ENCODE measurements around the gene TCF4. TPM values are rescaled to one million over a fixed set of nuclear protein-coding genes. Genes with fewer than 3 reads are reported as not detected.

The TCF4 gene
- total and polyA plus RNA-seq, 5 donors, result 17.3 to 73.6 (median 58.7) TPM

- no peak for DNase-seq
- Histone ChIP-seq H3K4me1 (ENCODE audit: control insufficient read depth, insufficient read depth, low read length) (peaks cover 3% of the 10 kb centered on the region), H3K27me3 (ENCODE audit: control insufficient read depth, insufficient read depth) (no peaks in the 10 kb centered on the region), H3K4me3 (ENCODE audit: low read length) (no peak overlapping the region), H3K9me3 (ENCODE audit: control insufficient read depth, low read length) (no peaks in the 10 kb centered on the region), H3K27ac (ENCODE audit: low read length) (no peak overlapping the region)
- intact Hi-C loops (cut with DNase I), result loop anchor here in 1 of 4 donors (5.0 kb wide), 1 partner anchor 56 kb away; no protein-coding TSS in a partner anchor
- 42% methylated on average over 4 of the region's 4 CpGs for WGBS
- ATAC-seq, result no peak
Measured at GRCh38 chr18:55421308-55421614, 166.7 kb downstream of the TCF4 start.

- Histone ChIP-seq H3K27ac (ENCODE audit: low read length) (peak overlapping the region; percentile 91), H3K9me3 (ENCODE audit: control insufficient read depth, low read length) (no peaks in the 10 kb centered on the region), H3K4me1 (ENCODE audit: control insufficient read depth, insufficient read depth, low read length) (peaks cover 3% of the 10 kb centered on the region), H3K4me3 (ENCODE audit: low read length) (peak overlapping the region; percentile 48), H3K27me3 (ENCODE audit: control insufficient read depth, insufficient read depth) (no peaks in the 10 kb centered on the region)
- DNase-seq, result no peak
- no peak for ATAC-seq
- WGBS, result 36% methylated on average over 6 of the region's 6 CpGs
- intact Hi-C loops (cut with DNase I), result loop anchor here in 1 of 4 donors (5.0 kb wide), 1 partner anchor 57 kb away; no protein-coding TSS in a partner anchor
Measured at GRCh38 chr18:55420665-55421307, 167.2 kb downstream of the TCF4 start.

DNA sequence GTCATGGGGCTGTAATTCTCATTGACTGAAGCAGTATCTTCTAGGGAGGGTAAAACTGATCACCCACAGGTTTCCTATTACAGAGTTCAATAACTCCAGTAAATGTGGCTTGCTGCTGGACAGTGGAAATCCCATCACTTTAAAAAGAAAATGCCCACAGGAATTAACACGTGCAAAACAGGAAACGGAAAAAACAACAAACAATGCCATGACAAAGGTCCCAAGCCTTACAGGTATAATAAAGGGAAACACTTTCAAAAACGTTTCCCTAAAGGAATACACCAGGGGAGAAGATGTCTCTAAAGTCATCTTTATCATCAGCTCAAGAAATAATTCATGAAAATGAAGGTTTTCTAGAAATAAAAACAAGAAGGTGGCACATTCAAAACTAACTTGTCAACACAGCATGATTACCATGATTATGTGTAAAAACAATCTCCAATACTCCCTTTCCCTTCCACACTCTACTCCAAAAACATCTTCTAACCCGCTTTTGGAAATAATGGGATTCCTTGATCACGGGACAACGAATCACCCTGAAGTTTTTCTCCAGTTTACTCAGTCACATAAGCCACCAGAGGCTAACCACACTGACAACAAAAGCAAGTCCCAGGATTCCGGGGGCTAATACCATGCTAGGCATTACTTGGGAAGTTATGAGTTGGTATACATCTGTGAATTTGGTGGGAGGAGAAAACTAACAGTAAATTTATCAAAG, 167.9 kb downstream of the TCF4 start:
- H3K27ac ChIP-seq (ENCODE audit: low read length), result peak overlapping the region; percentile 91
- ATAC-seq (no peak), DNase-seq (no peak)
- 33% methylated on average over 7 of the region's 7 CpGs for WGBS
- H3K27me3 ChIP-seq (ENCODE audit: control insufficient read depth, insufficient read depth), result no peaks in the 10 kb centered on the region
- H3K4me3 ChIP-seq (ENCODE audit: low read length), result peak overlapping the region; percentile 48
- H3K4me1 ChIP-seq (ENCODE audit: control insufficient read depth, insufficient read depth, low read length), result peaks cover 3% of the 10 kb centered on the region
- no peaks in the 10 kb centered on the region for H3K9me3 ChIP-seq (ENCODE audit: control insufficient read depth, low read length)
- intact Hi-C loops (cut with DNase I), result loop anchor here (5.0 to 10.0 kb wide), 9 partner anchors 57 to 1157 kb away; partner anchors contain the start of gene TCF4 (in 4 of the 4)

DNA sequence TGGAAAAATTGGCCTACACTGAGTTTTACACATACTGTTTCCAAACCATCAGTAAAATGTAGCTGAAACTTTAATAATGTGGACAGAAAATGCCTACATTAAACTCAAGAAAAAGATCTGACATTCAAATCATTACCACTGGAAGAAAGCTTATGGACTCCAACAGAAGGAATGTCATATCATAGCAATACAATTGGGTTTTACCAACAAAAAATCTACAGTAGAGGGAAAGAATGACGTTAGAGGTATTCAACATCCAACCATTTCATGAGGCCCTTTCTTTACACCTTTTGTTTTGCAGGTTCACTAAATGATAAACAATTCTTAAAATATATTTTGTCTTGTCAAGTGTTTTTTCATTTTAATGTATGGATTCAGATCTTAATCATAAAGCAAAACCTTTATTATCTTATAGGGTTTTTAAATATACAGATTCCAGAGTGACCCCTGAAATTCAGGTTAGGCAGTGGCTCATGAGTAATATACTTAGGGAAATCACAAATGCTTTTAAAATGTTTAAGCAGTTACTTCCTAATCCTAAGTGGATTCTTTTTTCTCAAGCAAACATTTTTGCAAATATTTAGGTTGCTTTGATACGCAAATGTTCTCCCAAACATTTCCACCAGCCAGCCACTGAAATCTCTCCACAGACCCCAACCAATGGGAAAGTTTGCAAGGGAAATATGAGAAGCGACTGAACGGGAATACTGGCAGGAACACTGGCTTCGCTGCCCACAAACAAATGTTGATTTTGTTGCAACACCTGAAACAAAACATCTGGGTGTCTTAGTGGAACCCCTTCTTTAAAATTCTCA, 168.7 kb downstream of the TCF4 start:
- H3K27me3 ChIP-seq (ENCODE audit: control insufficient read depth, insufficient read depth), result no peaks in the 10 kb centered on the region
- H3K27ac ChIP-seq (ENCODE audit: low read length), result peak overlapping the region; percentile 80
- peak overlapping the region; percentile 48 for H3K4me3 ChIP-seq (ENCODE audit: low read length)
- DNase-seq, result no peak
- 52% methylated on average over 5 of the region's 5 CpGs for WGBS
- peaks cover 3% of the 10 kb centered on the region for H3K4me1 ChIP-seq (ENCODE audit: control insufficient read depth, insufficient read depth, low read length)
- intact Hi-C loops (cut with DNase I), result loop anchor here (5.0 to 10.0 kb wide), 8 partner anchors 95 to 1158 kb away; partner anchors contain the start of gene TCF4 (in 4 of the 4)
- ATAC-seq, result no peak
- H3K9me3 ChIP-seq (ENCODE audit: control insufficient read depth, low read length), result no peaks in the 10 kb centered on the region

- Histone ChIP-seq H3K27ac (ENCODE audit: low read length) (no peak overlapping the region), H3K4me1 (ENCODE audit: control insufficient read depth, insufficient read depth, low read length) (peaks cover 3% of the 10 kb centered on the region), H3K9me3 (ENCODE audit: control insufficient read depth, low read length) (no peaks in the 10 kb centered on the region), H3K27me3 (ENCODE audit: control insufficient read depth, insufficient read depth) (no peaks in the 10 kb centered on the region), H3K4me3 (ENCODE audit: low read length) (no peak overlapping the region)
- DNase-seq, result no peak
- no peak for ATAC-seq
- intact Hi-C loops (cut with DNase I), result loop anchor here (5.0 to 10.0 kb wide), 8 partner anchors 96 to 1159 kb away; partner anchors contain the start of gene TCF4 (in 4 of the 4)
Measured at GRCh38 chr18:55418439-55418838, 169.6 kb downstream of the TCF4 start.

GRCh38 chr18:55416791-55417190, 171.2 kb downstream of the TCF4 start:
- Histone ChIP-seq H3K4me3 (ENCODE audit: low read length) (no peak overlapping the region), H3K27me3 (ENCODE audit: control insufficient read depth, insufficient read depth) (no peaks in the 10 kb centered on the region), H3K27ac (ENCODE audit: low read length) (peak overlapping the region; percentile 45), H3K9me3 (ENCODE audit: control insufficient read depth, low read length) (no peaks in the 10 kb centered on the region), H3K4me1 (ENCODE audit: control insufficient read depth, insufficient read depth, low read length) (peaks cover 3% of the 10 kb centered on the region)
- DNase-seq (no peak), ATAC-seq (no peak)
- intact Hi-C loops (cut with DNase I), result loop anchor here (5.0 to 10.0 kb wide), 8 partner anchors 98 to 1161 kb away; partner anchors contain the start of gene TCF4 (in 4 of the 4)
- WGBS, result 49% methylated on average over 6 of the region's 6 CpGs

- Histone ChIP-seq H3K27ac (ENCODE audit: low read length) (no peak overlapping the region), H3K4me3 (ENCODE audit: low read length) (no peak overlapping the region), H3K4me1 (ENCODE audit: control insufficient read depth, insufficient read depth, low read length) (peaks cover 3% of the 10 kb centered on the region), H3K9me3 (ENCODE audit: control insufficient read depth, low read length) (no peaks in the 10 kb centered on the region), H3K27me3 (ENCODE audit: control insufficient read depth, insufficient read depth) (no peaks in the 10 kb centered on the region)
- peak; percentile 91 to 92 for ATAC-seq
- 17% methylated on average over 6 of the region's 6 CpGs for WGBS
- intact Hi-C loops (cut with DNase I), result loop anchor here (5.0 to 10.0 kb wide), 8 partner anchors 99 to 1162 kb away; partner anchors contain the start of gene TCF4 (in 4 of the 4)
- DNase-seq, result peak; percentile 90 to 97 (median 94)
Measured at GRCh38 chr18:55415258-55415871, 172.6 kb downstream of the TCF4 start.

DNA sequence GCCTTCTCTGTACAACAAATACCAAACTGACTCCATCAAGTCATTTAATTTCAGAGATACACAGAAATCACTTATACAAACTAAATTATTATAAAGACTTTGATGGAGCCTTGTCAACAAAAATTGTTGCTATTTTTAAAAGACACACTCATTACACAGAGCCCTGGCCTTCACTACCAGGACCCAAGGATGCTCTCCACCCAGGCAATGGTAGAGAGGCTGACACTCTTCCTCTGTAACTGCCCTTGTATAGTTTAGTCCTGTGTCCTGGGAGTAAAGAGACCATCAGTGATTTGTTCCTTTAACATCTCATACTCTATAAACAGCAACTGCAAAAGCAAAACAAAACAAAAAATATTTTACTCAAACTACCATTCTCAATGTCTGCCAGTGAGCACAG, 173.5 kb downstream of the TCF4 start:
- ATAC-seq, result no peak
- Histone ChIP-seq H3K9me3 (ENCODE audit: control insufficient read depth, low read length) (no peaks in the 10 kb centered on the region), H3K4me3 (ENCODE audit: low read length) (no peak overlapping the region), H3K27ac (ENCODE audit: low read length) (no peak overlapping the region), H3K27me3 (ENCODE audit: control insufficient read depth, insufficient read depth) (no peaks in the 10 kb centered on the region), H3K4me1 (ENCODE audit: control insufficient read depth, insufficient read depth, low read length) (peaks cover 3% of the 10 kb centered on the region)
- no peak for DNase-seq
- intact Hi-C loops (cut with DNase I), result loop anchor here (10.0 kb wide), 4 partner anchors 100 to 1160 kb away; partner anchors contain the start of gene TCF4 (in 2 of the 4)

DNA sequence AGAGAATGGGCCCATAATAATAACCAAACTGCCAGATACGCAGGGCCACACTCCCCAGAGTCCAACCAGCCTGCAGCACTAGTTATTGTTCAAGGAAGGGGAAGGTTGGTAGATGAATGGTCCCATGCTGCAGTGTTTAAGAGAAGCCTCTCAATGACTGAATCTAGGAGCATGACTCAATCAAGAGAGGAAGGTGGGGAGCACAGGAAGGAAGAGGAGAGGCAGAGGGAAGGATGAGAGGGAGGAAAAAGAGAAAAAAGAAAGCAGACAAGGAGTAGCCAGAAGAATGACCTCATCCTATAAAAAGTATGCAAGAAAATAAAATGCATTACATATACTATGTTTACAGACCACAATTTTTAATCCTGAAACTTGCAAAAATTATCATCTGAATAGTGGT, 174.5 kb downstream of the TCF4 start:
- WGBS, result 85% methylated on average over 1 of the region's 1 CpG
- H3K9me3 ChIP-seq (ENCODE audit: control insufficient read depth, low read length), result no peaks in the 10 kb centered on the region
- H3K27me3 ChIP-seq (ENCODE audit: control insufficient read depth, insufficient read depth), result no peaks in the 10 kb centered on the region
- H3K4me3 ChIP-seq (ENCODE audit: low read length), result no peak overlapping the region
- ATAC-seq, result peak in 1 of 2 donors; percentile 75
- intact Hi-C loops (cut with DNase I), result loop anchor here (10.0 kb wide), 4 partner anchors 101 to 1161 kb away; partner anchors contain the start of gene TCF4 (in 2 of the 4)
- no peak for DNase-seq
- H3K27ac ChIP-seq (ENCODE audit: low read length), result no peak overlapping the region
- peaks cover 3% of the 10 kb centered on the region for H3K4me1 ChIP-seq (ENCODE audit: control insufficient read depth, insufficient read depth, low read length)

DNA sequence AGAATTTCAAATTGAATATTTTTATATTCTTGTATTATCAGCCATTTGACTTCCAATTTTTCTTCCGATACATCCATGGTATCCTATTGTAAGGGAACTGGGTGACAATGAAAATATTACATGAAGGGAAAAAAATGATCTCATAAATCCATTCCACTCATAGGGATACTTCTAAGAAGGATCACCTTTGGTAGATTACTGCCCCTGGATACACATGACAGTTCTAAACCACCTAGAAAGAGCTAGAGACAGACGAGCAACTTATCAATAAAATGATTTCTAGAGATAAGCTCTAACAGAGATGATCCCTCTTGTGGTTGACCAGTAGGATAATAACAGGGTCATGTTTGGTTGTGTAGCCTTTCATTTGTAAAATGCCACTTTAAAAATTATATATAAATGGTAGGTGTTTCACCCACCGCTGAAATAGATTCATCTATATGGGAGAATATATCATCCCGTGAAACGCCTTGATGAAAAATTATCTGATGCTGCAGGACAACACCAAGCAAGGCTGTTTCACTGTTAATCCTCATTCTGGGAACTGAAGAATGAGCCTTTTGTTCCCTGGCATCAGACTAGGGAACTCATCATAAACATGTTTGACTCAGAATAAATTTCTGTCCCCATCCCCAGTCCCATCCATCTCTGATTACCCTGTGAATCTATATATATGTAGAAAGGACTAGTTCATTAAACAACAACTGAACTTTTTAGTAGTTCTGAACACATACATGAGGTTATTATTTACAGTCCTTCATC, 180.0 kb downstream of the TCF4 start:
- ATAC-seq (no peak), DNase-seq (no peak)
- Histone ChIP-seq H3K4me1 (ENCODE audit: control insufficient read depth, insufficient read depth, low read length) (no peaks in the 10 kb centered on the region), H3K4me3 (ENCODE audit: low read length) (no peak overlapping the region), H3K27ac (ENCODE audit: low read length) (no peak overlapping the region), H3K9me3 (ENCODE audit: control insufficient read depth, low read length) (no peaks in the 10 kb centered on the region), H3K27me3 (ENCODE audit: control insufficient read depth, insufficient read depth) (no peaks in the 10 kb centered on the region)
- intact Hi-C loops (cut with DNase I), result loop anchor here in 2 of 4 donors (10.0 kb wide), 2 partner anchors 63 to 83 kb away; no protein-coding TSS in a partner anchor
- WGBS, result 84% methylated on average over 5 of the region's 5 CpGs

Measured in right cardiac atrium (tissue), 5 donors.